Pancreas (tissue), 10 donors: ENCODE results near the gene TREM2. TPM values are rescaled to one million over a fixed set of nuclear protein-coding genes. Genes with fewer than 3 reads are reported as not detected.
"Not testable (repeated sequence)": the region's sequence is repeated elsewhere in the genome, so short reads cannot be mapped to it uniquely, and the experiment has no call there.

Experiments used
- ATAC-seq, 4 donors: fragments of 200-7000 bp; cut with Tn5 transposase; one replicate each; pipeline versions ENCODE4 v1.8.0 to v1.9.1; 2020; ENCODE audit warnings: mild to moderate bottlenecking in 4 of 4, moderate library complexity in 4 of 4
- DNase-seq, 6 donors: peaks; one replicate each; pipeline ENCODE4 v3.0.0-alpha.2; 2020
- FAIRE-seq: peaks from 2 replicates; lab custom pipeline; 2012; peaks lifted over from hg19 to GRCh38; lab: Jason Lieb, UNC
- H3K27ac ChIP-seq, 4 donors: fragments of 200-600 bp; sonication (generic); 1 replicate in 3 of 4; 2 replicates in 1 of 4; pipeline versions ENCODE4 v1.5.0 to v1.8.0; 2020
- H3K27me3 ChIP-seq, 4 donors: fragments of 200-600 bp; one replicate each; pipeline ENCODE4 v1.8.0; 2021
- H3K36me3 ChIP-seq, 3 donors: fragments of 200-600 bp; sonication (generic) in 1 of 3; one replicate each; pipeline versions ENCODE4 v1.5.0 to v1.8.0; 2020 to 2021
- H3K4me1 ChIP-seq, 3 donors: fragments of 200-600 bp; one replicate each; pipeline ENCODE4 v1.8.0; 2021
- H3K4me3 ChIP-seq, 4 donors: fragments of 200-600 bp; sonication (generic) in 2 of 4; one replicate each; pipeline versions ENCODE4 v1.5.0 to v1.8.0; 2020 to 2021
- H3K9me3 ChIP-seq, 4 donors: fragments of 200-600 bp; one replicate each; pipeline ENCODE4 v1.8.0; 2021
- WGBS, 2 donors: extraction: QIAGEN DNeasy Blood & Tissue Kit; methylation state at CpG; one replicate each; pipeline ENCODE4 v1.1.7; 2013; 5-methylcytosine and 5-hydroxymethylcytosine counted together
- intact Hi-C, 3 donors: fragments of 100-400 bp; cut with DNase I; formaldehyde crosslinking; loops; one replicate each; pipeline versions ENCODE4 v1.11.1 to v1.14.2; 2022
- polyA plus RNA-seq, 2 donors: library from polyadenylated mRNA; stranded (reverse); fragments of 200-250 nt; gene quantifications; one replicate each; pipeline ENCODE4 v1.2.3, GENCODE V29; 2013
- total RNA-seq, 6 donors: library from RNA; stranded (reverse); fragmentation: NEBNext Ultra II Directional in 4 of 6; extraction: Animal tissue kit (Norgen Biotek cat#: 25700) in 4 of 6; gene quantifications; one replicate each; pipeline versions ENCODE4 v1.2.1 to v1.2.4, GENCODE V29; 2021 to 2023
- TF ChIP-seq, protein P1 (sequence below), 4 donors: fragments of 200-600 bp; sonication (generic) in 3 of 4; IDR thresholded peaks; one replicate each; pipeline versions ENCODE4 v1.5.0 to v1.8.0; 2021; ENCODE audit warnings: antibody characterized with exemption in 4 of 4
- donor health status: healthy with polysubstance abuse.
- donor health status: DM: no; HTN: no; CAD: no; lungs with moderate emphysema.
- donor health status: DM: no; HTN: no; CAD: no.
- donor health status: control.
- donor health status: control.
- donor health status: Bipolar disorder and iron deficiency.
- donor health status: DM: yes; HTN: yes; CAD: no.
- donor health status: DM: no; HTN: no; CAD: no.
- donor health status: DM: no; HTN: no; CAD: no.
- donor health status: DM: yes; HTN: yes; CAD: no.

TREM2 gene
- total and polyA plus RNA-seq, 8 donors, result 0.59 to 27.1 (median 2.1) TPM

DNA sequence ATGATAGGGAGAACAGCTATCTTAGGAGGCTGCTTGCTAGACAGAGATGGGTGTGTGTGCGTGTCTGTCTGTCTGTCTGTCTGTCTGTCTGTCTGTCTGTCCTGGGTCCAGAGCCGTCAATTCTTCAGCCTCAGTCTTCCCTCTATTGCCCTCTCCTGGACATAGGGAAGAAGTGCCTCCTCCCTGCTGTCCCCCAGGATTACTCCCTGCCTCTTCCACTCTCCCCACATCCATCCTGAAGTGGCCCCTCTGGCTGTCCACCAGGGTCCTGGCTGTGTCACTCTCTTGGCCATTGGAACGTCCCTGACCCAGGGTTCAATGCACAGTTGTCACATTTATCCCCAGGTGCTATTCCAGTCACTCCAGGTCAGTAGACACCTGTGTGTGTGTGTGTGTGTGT, 27.9 kb upstream of the TREM2 start:
- H3K36me3 ChIP-seq, result no peaks in the 10 kb centered on the region
- ATAC-seq, result no peak
- H3K4me1 ChIP-seq, result no peaks in the 10 kb centered on the region
- H3K27ac ChIP-seq, result no peak overlapping the region
- no peak overlapping the region for H3K4me3 ChIP-seq
- 60 to 73% methylated on average over 3 of the region's 3 CpGs for WGBS, 2 donors
- H3K9me3 ChIP-seq, result no peaks in the 10 kb centered on the region
- no peak for DNase-seq
- intact Hi-C loops, result no loop called here
- no peak for FAIRE-seq
- TF ChIP-seq, protein P1, sequence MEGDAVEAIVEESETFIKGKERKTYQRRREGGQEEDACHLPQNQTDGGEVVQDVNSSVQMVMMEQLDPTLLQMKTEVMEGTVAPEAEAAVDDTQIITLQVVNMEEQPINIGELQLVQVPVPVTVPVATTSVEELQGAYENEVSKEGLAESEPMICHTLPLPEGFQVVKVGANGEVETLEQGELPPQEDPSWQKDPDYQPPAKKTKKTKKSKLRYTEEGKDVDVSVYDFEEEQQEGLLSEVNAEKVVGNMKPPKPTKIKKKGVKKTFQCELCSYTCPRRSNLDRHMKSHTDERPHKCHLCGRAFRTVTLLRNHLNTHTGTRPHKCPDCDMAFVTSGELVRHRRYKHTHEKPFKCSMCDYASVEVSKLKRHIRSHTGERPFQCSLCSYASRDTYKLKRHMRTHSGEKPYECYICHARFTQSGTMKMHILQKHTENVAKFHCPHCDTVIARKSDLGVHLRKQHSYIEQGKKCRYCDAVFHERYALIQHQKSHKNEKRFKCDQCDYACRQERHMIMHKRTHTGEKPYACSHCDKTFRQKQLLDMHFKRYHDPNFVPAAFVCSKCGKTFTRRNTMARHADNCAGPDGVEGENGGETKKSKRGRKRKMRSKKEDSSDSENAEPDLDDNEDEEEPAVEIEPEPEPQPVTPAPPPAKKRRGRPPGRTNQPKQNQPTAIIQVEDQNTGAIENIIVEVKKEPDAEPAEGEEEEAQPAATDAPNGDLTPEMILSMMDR (IDR thresholded peaks at IDR 0.05), result no peak
- no peaks in the 10 kb centered on the region for H3K27me3 ChIP-seq

DNA sequence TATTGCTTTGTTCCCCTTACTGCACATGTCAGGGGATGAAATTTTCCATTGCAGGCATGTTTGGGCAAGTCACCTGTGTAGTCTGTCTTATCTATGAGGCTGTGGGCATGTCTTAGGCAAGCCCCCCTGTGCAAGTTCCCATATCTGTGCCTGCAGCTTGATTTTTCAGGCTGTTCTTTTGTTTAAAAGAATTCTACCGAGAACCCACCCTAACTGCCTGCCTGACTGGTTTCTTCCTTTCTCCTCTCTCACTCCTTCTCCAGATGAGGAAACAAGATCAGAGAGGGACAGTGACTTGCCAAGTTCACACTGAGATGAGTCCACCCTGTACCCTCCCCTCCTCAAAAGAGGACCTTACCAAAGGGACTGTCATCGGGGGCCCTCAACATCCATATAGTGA, 27.1 kb upstream of the TREM2 start:
- H3K36me3 ChIP-seq, result no peaks in the 10 kb centered on the region
- intact Hi-C loops, result no loop called here
- no peak overlapping the region for H3K4me3 ChIP-seq
- DNase-seq, result no peak
- FAIRE-seq, result no peak
- H3K9me3 ChIP-seq, result no peaks in the 10 kb centered on the region
- 97 to 100% methylated on average over 2 of the region's 2 CpGs for WGBS, 2 donors
- no peaks in the 10 kb centered on the region for H3K27me3 ChIP-seq
- no peak for ATAC-seq
- TF ChIP-seq, protein P1 (IDR thresholded peaks at IDR 0.05), result no peak
- no peaks in the 10 kb centered on the region for H3K4me1 ChIP-seq
- H3K27ac ChIP-seq, result no peak overlapping the region

DNA sequence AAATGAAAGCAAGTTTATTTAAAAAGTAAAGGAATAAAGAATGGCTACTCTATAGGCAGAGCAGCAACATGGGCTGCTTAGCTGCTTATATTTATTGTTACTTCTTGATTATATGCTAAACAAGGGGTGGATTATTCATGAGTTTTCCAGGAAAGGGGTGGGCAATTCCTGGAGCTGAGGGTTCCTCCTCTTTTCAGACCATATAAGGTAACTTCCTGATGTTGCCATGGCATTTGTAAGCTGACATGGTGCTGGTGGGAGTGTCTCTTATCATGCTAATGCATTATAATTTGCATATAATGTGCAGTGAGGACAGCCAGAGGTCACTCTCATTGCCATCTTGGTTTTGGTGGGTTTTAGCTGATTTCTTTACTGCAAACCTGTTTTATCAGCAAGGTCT, 26.1 kb upstream of the TREM2 start:
- H3K4me3 ChIP-seq, H3K4me1 ChIP-seq, intact Hi-C loops, H3K9me3 ChIP-seq, H3K36me3 ChIP-seq, ATAC-seq, H3K27ac ChIP-seq, FAIRE-seq, DNase-seq, H3K27me3 ChIP-seq: not testable (repeated sequence)

DNA sequence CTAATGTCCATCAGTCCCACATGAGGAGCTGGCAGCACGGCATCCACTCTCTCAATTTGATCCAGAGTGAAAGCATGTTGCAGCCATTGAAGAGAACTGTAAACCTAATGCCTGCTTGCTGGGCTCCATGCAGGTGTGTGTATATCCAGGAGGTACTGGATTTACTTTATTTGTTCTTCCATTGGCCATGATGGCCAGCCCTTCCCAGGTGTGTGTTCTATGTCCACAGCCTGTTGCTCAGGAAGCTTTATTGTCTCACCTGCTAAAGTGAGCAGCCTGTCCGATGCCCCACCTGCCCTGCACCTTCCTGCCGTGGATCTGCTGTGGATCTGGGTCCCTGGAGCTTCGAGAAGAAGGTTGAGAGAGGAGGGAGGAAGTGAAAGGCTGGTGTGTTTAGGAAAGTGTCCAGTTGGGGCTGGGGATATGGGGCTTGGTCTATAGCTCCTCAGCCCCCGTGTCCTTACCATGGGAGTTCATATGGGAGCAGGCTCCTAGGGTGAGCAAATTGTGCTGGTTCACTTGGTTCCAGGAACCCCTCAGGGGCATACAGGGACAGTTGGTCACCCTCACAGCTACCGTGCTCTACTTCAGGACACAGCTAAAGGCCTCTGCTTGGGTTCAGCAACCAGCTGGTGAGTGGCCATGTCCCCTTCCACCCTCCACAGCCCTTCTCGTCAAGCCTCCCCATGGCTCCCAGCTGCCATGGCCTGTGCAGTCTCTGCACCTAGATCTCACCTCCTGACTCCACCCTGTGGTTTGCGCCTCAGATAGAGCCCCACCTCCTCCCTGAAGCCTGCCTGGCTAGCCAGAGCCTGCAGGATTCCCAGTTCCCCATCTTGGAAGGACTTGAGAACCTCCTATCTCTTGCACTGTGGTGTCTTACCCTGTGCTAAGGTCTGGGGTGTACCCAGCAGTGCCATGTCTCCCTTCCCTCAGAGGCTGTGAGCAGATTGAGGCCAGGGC, 25.3 kb upstream of the TREM2 start:
- DNase-seq (no peak), FAIRE-seq (no peak), ATAC-seq (no peak)
- H3K27ac ChIP-seq, result no peak overlapping the region
- no peaks in the 10 kb centered on the region for H3K27me3 ChIP-seq
- H3K9me3 ChIP-seq, result no peaks in the 10 kb centered on the region
- 80 to 87% methylated on average over 8 of the region's 8 CpGs for WGBS, 2 donors
- TF ChIP-seq, protein P1 (IDR thresholded peaks at IDR 0.05), result no peak
- no peaks in the 10 kb centered on the region for H3K36me3 ChIP-seq
- intact Hi-C loops, result no loop called here
- H3K4me3 ChIP-seq, result no peak overlapping the region
- no peaks in the 10 kb centered on the region for H3K4me1 ChIP-seq

DNA sequence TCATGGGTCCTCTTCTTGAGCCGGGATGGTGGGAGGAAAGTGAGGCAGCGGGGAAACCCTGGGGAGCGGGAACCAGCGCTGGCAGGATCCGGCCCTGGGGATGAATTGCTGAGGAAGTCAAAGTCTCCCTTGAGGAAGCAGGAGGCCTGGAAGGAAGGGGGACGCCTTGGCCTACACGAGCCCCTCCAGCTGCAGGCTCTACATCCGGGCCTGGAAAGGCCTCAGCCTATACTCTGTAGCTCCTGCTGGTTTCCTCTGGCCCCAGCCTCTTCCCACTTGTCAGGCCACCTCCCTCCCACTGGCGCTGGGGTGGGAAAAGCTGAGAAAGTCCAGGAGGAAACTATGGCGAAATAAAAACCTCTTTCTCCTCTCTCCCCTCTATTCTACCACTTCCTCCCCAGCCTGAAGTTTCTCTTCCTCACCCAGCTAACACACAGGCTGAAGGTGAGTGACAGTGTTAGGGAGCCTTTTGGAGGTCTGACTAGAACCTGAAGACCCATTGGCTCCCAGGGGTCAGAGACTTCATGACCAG, 23.2 kb upstream of the TREM2 start:
- intact Hi-C loops, result no loop called here
- Histone ChIP-seq H3K27me3 (no peaks in the 10 kb centered on the region), H3K4me3 (no peak overlapping the region), H3K27ac (no peak overlapping the region), H3K4me1 (no peaks in the 10 kb centered on the region), H3K36me3 (no peaks in the 10 kb centered on the region), H3K9me3 (no peaks in the 10 kb centered on the region)
- WGBS, 2 donors, result 58 to 77% methylated on average over 10 of the region's 10 CpGs
- TF ChIP-seq, protein P1 (IDR thresholded peaks at IDR 0.05), result no peak
- no peak for FAIRE-seq
- DNase-seq, result no peak
- ATAC-seq, result peak in 2 of 4 donors; percentile 12 to 13
